HL-60 (cell line): Measurements from ENCODE around the gene NUP43.
A peak's percentile ranks its signal among the peaks of the same experiment; 100 is the strongest.

Experiments used
- DNase-seq, 2 experiments: peaks; one replicate each; pipeline ENCODE4 v3.0.0-alpha.2; 2010 to 2020; ENCODE audit warnings: low read depth in 1 of 2, low spot score in 1 of 2
- H3K27ac ChIP-seq: fragments of 250-450 bp; sonication (Bioruptor Pico); replicated peaks from 2 replicates; pipeline ENCODE4 v1.5.1; 2020; ENCODE audit warnings: mild to moderate bottlenecking, moderate library complexity
- H3K27me3 ChIP-seq: fragments of 250-450 bp; sonication (Bioruptor Pico); 2 replicates; pipeline ENCODE4 v1.5.1; 2021; ENCODE audit warnings: mild to moderate bottlenecking, moderate library complexity; ENCODE audit not compliant: insufficient read depth, poor library complexity, severe bottlenecking
- H3K4me3 ChIP-seq: replicated peaks from 2 replicates; pipeline ENCODE4 v1.5.1; 2011; ENCODE audit warnings: mild to moderate bottlenecking, control low read depth, low read length; ENCODE audit not compliant: insufficient read depth
- GABPA ChIP-seq: IDR thresholded peaks from 2 replicates; pipeline ENCODE4 v1.6.1; 2012; ENCODE audit warnings: low read depth
- POLR2AphosphoS5 ChIP-seq: IDR thresholded peaks from 2 replicates; pipeline ENCODE4 v1.6.1; 2012; ENCODE audit warnings: low read depth
- SPI1 ChIP-seq: IDR thresholded peaks from 2 replicates; pipeline ENCODE4 v1.6.1; 2012; ENCODE audit warnings: low read depth, mild to moderate bottlenecking, borderline replicate concordance
- TF ChIP-seq, protein P1 (sequence below): IDR thresholded peaks from 2 replicates; pipeline ENCODE4 v1.6.1; 2012; ENCODE audit warnings: low read depth; ENCODE audit not compliant: insufficient replicate concordance
- TF ChIP-seq, protein P2 (sequence below): IDR thresholded peaks from one replicate; pipeline ENCODE4 v1.5.1; 2011; ENCODE audit warnings: low read length, control low read depth, inconsistent platforms; ENCODE audit not compliant: insufficient read depth

The NUP43 gene

DNA sequence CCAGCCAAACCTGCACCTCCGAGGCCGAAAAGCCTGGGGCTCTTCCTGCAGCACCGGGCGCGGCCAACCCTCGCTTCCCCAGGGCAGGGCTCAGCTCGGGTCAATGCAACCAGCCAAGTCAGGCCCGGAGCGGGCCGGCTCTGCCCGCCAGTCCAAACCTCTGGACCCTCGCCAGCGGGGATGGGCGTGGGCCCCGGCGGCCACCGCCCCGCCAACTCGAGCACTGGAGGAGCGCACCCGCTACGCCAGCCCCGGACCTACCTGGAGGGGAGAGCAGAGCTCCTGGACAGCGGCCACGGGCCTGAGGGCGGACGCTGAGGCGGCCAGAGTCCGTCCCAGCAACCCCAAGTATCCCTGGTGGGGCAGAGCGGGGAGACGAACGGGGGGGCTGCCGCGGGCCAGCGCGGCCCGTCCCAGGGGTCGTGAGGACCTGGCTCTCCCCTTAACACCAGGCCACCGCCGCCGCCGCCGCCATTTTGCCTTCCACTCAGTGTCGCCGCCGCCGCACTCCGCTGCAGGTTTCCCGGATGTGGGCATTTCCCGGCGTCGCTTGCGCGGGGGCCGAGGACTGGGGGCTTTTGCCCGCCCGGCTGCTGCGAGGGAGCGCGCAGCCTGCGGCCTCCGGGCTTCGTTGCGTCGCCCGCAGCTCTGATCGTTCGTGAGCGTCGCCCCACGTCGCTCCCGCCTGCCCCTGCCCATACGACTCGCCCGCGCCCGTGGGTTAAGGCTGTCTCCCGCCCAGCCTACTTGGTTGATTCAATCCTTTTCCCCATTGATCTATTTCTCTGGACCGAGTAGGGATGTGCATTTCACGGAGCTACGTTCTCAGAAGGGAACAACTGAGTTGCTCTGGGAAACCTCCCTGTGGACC, 28.5 kb downstream of the NUP43 start, which contains the start of gene LATS1:
TSS of gene LATS1 (minus strand) at position 514 of the 871 bp plus-strand sequence. CDS start 15,975 bp downstream, outside the sequence.
- no peaks in the 10 kb centered on the region for H3K27me3 ChIP-seq
- peak; percentile 41 to 90 for DNase-seq
- TF ChIP-seq SPI1 (no peak), GABPA (peak; percentile 94), POLR2AphosphoS5 (peak; percentile 94)
- TF ChIP-seq, protein P1, sequence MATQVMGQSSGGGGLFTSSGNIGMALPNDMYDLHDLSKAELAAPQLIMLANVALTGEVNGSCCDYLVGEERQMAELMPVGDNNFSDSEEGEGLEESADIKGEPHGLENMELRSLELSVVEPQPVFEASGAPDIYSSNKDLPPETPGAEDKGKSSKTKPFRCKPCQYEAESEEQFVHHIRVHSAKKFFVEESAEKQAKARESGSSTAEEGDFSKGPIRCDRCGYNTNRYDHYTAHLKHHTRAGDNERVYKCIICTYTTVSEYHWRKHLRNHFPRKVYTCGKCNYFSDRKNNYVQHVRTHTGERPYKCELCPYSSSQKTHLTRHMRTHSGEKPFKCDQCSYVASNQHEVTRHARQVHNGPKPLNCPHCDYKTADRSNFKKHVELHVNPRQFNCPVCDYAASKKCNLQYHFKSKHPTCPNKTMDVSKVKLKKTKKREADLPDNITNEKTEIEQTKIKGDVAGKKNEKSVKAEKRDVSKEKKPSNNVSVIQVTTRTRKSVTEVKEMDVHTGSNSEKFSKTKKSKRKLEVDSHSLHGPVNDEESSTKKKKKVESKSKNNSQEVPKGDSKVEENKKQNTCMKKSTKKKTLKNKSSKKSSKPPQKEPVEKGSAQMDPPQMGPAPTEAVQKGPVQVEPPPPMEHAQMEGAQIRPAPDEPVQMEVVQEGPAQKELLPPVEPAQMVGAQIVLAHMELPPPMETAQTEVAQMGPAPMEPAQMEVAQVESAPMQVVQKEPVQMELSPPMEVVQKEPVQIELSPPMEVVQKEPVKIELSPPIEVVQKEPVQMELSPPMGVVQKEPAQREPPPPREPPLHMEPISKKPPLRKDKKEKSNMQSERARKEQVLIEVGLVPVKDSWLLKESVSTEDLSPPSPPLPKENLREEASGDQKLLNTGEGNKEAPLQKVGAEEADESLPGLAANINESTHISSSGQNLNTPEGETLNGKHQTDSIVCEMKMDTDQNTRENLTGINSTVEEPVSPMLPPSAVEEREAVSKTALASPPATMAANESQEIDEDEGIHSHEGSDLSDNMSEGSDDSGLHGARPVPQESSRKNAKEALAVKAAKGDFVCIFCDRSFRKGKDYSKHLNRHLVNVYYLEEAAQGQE, result peak; percentile 79
- TF ChIP-seq, protein P2, sequence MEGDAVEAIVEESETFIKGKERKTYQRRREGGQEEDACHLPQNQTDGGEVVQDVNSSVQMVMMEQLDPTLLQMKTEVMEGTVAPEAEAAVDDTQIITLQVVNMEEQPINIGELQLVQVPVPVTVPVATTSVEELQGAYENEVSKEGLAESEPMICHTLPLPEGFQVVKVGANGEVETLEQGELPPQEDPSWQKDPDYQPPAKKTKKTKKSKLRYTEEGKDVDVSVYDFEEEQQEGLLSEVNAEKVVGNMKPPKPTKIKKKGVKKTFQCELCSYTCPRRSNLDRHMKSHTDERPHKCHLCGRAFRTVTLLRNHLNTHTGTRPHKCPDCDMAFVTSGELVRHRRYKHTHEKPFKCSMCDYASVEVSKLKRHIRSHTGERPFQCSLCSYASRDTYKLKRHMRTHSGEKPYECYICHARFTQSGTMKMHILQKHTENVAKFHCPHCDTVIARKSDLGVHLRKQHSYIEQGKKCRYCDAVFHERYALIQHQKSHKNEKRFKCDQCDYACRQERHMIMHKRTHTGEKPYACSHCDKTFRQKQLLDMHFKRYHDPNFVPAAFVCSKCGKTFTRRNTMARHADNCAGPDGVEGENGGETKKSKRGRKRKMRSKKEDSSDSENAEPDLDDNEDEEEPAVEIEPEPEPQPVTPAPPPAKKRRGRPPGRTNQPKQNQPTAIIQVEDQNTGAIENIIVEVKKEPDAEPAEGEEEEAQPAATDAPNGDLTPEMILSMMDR, result no peak

DNA sequence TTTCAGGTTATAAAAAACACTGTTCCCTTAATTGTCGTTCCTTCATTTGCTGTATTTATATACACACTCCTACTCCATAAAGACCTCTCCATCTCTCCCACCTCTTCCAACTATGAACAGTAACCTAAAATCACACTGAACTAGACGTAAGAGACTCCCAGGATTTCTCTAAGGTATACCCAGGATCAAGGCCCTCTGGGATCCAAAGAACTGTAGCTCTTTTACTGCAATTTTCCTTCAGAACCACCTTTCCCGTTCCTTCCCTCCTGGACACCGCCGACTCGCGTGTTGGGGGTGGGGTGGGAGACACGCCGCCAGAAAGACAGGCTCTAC, 29.1 kb downstream of the NUP43 start:
- H3K27ac ChIP-seq, result peak overlapping the region; percentile 98
- peak overlapping the region; percentile 79 for H3K4me3 ChIP-seq
- DNase-seq, result no peak
- no peaks in the 10 kb centered on the region for H3K27me3 ChIP-seq
- no peak for TF ChIP-seq SPI1
- TF ChIP-seq, protein P1, result no peak
- TF ChIP-seq, protein P2, result no peak
- TF ChIP-seq POLR2AphosphoS5, result no peak
- no peak for TF ChIP-seq GABPA

More for the DNA sequence above, 28.5 kb downstream of the NUP43 start, which contains the start of gene LATS1:
- H3K27ac ChIP-seq, result peak within 1 kb of the TSS; percentile 98
- H3K4me3 ChIP-seq, result peak within 1 kb of the TSS; percentile 79

DNA sequence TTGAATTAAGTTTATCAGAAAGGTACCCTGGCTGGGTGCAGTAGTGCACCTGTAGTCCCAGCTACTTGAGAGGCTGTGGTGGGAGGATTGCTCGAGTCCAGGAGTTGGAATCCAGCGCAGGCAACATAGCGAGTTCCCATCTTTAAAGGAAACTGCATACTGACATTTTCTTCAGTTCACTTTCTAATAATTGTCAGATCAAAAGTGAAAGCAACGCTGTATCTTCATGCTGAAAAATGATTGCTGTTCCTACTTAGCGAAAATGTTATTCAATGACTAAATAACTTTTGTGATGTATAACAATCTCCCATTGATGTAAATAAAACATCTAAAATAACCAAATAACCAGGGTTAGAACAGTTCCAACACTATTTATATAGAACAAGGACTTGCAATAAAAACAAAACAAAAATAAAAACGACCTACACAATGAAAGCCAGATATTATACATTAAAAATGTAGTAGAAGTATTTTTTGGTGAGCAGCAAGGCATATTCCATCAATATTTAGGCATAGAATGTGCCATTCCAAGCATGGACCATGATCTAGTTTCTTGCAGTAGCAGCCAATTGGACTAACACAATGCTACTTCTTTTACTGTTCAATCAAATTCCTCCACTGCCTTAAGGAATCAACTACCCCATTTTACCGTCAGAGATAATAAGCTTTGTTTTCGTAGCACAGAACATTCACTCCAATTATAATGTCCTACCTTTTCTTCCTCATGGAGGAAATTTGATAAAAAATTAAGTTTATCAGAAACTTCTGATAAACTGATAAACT, 30.0 kb downstream of the NUP43 start:
- Histone ChIP-seq H3K4me3 (peak overlapping the region; percentile 79), H3K27me3 (no peaks in the 10 kb centered on the region), H3K27ac (peak overlapping the region; percentile 98)
- TF ChIP-seq SPI1, result no peak
- TF ChIP-seq, protein P1, result no peak
- no peak for DNase-seq
